AG04449 (cell line): ENCODE results near the gene ZC3H12D.

Experiments
- CTCF ChIA-PET: fragments of 350-600 bp; formaldehyde crosslinking; extraction: SDS; loops from one replicate; lab custom pipeline; 2021; ENCODE audit warnings: antibody characterized with exemption; lab: Yijun Ruan, JAX
- POLR2A ChIA-PET: fragments of 400-600, 350-600 bp; formaldehyde crosslinking; extraction: SDS; loops from one replicate; lab custom pipeline; 2020; ENCODE audit warnings: antibody characterized with exemption, inconsistent platforms; lab: Yijun Ruan, JAX
- DNase-seq: peaks from one replicate; pipeline ENCODE4 v3.0.0-alpha.2; 2010; ENCODE audit warnings: low read depth, low spot score
- H3K4me3 ChIP-seq: 2 replicates; pipeline ENCODE4 v1.5.1; 2011; ENCODE audit warnings: low read depth, mild to moderate bottlenecking, control low read depth, low read length
- CTCF ChIP-seq: IDR thresholded peaks from one replicate; pipeline ENCODE4 v1.5.1; 2011; ENCODE audit warnings: mild to moderate bottlenecking, moderate library complexity, low read length, control low read depth, inconsistent platforms; ENCODE audit not compliant: insufficient read depth; ENCODE audit errors: missing control alignments

Gene ZC3H12D

GRCh38 chr6:149419696-149420404 lies 65.0 kb downstream of the ZC3H12D start:
- POLR2A ChIA-PET = no interaction called here
- DNase-seq = no peak
- CTCF ChIA-PET = interaction anchor here (5.3 to 18.9 kb wide), 2 partner anchors 12 to 389 kb away, joined by 55 to 382 read pairs; no protein-coding TSS in a partner anchor
- no peak overlapping the region for H3K4me3 ChIP-seq
- no peak for TF ChIP-seq CTCF

GRCh38 chr6:149414821-149415220 lies 70.0 kb downstream of the ZC3H12D start:
- ChIA-PET POLR2A (no interaction called here), CTCF (interaction anchor here (0.6 to 1.1 kb wide), 2 partner anchors 13 to 102 kb away, joined by 3 read pairs; no protein-coding TSS in a partner anchor)
- DNase-seq = no peak
- no peak for TF ChIP-seq CTCF
- H3K4me3 ChIP-seq = no peak overlapping the region

GRCh38 chr6:149414009-149414408 lies 70.8 kb downstream of the ZC3H12D start:
- H3K4me3 ChIP-seq = no peak overlapping the region
- ChIA-PET CTCF (interaction anchor here (0.6 to 1.1 kb wide), 3 partner anchors 12 to 103 kb away, joined by 3 to 5 read pairs (median 3); no protein-coding TSS in a partner anchor), POLR2A (no interaction called here)
- no peak for TF ChIP-seq CTCF
- no peak for DNase-seq

GRCh38 chr6:149410557-149410956 lies 74.3 kb downstream of the ZC3H12D start:
- no peak for DNase-seq
- no peak for TF ChIP-seq CTCF

GRCh38 chr6:149409617-149410016 lies 75.2 kb downstream of the ZC3H12D start:
- ChIA-PET CTCF (interaction anchor here (0.9 to 1.0 kb wide), 2 partner anchors 14 to 23 kb away, joined by 3 read pairs; no protein-coding TSS in a partner anchor), POLR2A (no interaction called here)
- no peak for DNase-seq
- no peak overlapping the region for H3K4me3 ChIP-seq
- TF ChIP-seq CTCF = no peak

More at GRCh38 chr6:149410557-149410956, 74.3 kb downstream of the ZC3H12D start:
- H3K4me3 ChIP-seq = no peak overlapping the region
- CTCF ChIA-PET = no interaction called here
- POLR2A ChIA-PET = interaction anchor here (0.5 kb wide), 1 partner anchor 376 kb away, joined by 3 read pairs; no protein-coding TSS in a partner anchor

- TF ChIP-seq CTCF = no peak
- no peak for DNase-seq
- H3K4me3 ChIP-seq = no peak overlapping the region
- POLR2A ChIA-PET = no interaction called here
- CTCF ChIA-PET = interaction anchor here (1.5 kb wide), 1 partner anchor 26 kb away, joined by 4 read pairs; no protein-coding TSS in a partner anchor
These were observed 78.7 kb downstream of the ZC3H12D start for GRCh38 chr6:149405823-149406765.
